HG03039 (cell line): Measurements from ENCODE around the gene CAPZA1.

ENCODE experiments used
- ATAC-seq: cut with Tn5 transposase; IDR thresholded peaks from one replicate; pipeline ENCODE4 v1.9.1; 2021; ENCODE audit warnings: mild to moderate bottlenecking, moderate library complexity; ENCODE audit not compliant: unreplicated experiment

Gene CAPZA1

DNA sequence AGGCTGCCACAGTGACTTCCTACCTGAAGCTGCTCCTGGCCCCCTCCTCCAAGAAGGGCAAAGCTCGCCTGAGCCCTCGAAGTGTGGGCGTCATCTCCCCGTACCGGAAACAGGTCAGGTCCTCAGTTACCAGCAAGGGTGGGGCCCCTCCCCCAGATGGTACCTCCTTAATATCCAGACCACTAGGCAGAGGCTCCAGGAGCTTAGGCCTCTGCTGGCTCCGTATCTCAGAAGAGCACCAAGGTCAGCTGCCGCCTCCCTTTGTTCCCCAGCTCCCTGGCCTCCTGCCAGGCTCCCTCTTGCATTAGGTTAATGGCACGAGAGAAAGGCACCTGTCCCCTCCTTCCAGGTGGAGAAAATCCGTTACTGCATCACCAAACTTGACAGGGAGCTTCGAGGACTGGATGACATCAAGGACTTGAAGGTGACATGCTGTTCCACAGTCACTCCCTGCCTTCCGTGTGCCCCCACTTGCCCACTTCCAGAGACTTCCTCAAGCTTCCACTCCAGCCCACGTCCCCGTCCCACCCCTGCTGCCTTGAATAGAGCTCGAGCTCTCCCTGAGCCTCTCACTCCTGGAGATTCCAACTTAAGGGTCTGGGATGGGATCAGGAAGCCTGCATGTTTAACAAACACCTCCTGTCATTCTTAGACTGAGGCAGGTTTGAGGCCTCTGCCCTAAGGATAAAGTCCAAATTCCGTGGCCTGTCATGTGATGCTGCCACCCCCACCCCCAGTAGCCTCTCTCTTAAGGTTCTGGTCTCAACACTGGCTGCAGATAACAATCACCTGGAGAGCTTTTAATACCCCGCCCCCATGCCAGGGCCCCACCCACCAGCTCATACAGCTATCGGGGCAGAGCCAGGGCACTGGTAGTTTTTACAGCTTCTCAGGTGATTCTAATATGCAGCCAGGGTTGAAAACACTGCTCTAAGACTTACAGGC is 79.0 kb downstream of the CAPZA1 start:
- ATAC-seq = no peak

DNA sequence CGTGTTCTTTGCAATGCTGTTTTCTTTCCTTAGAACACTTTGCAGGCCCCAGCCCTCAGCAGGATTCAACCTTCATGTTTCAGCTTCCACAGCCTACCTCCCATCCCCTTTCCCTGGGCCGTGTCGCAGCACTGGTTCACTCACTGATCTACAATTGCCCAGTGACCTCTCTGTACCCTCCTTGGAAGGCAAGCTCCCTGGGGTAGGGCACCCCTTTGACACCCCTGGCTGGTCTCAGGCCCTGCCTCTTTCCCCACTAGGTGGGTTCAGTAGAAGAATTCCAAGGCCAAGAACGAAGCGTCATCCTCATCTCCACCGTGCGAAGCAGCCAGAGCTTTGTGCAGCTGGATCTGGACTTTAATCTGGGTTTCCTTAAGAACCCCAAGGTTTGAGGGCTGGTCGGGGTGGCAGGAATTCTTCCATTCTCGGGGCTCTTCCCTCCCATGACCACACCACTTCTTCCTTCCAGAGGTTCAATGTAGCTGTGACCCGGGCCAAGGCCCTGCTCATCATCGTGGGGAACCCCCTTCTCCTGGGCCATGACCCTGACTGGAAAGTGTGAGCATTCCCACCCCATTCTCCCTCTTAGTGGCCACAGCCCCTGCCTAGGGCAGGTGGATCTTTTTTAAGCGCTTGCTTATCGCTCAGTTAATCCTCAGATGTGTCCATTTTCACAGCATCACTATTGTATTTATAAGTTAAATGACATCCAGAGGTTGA is 80.0 kb downstream of the CAPZA1 start:
- ATAC-seq = no peak

DNA sequence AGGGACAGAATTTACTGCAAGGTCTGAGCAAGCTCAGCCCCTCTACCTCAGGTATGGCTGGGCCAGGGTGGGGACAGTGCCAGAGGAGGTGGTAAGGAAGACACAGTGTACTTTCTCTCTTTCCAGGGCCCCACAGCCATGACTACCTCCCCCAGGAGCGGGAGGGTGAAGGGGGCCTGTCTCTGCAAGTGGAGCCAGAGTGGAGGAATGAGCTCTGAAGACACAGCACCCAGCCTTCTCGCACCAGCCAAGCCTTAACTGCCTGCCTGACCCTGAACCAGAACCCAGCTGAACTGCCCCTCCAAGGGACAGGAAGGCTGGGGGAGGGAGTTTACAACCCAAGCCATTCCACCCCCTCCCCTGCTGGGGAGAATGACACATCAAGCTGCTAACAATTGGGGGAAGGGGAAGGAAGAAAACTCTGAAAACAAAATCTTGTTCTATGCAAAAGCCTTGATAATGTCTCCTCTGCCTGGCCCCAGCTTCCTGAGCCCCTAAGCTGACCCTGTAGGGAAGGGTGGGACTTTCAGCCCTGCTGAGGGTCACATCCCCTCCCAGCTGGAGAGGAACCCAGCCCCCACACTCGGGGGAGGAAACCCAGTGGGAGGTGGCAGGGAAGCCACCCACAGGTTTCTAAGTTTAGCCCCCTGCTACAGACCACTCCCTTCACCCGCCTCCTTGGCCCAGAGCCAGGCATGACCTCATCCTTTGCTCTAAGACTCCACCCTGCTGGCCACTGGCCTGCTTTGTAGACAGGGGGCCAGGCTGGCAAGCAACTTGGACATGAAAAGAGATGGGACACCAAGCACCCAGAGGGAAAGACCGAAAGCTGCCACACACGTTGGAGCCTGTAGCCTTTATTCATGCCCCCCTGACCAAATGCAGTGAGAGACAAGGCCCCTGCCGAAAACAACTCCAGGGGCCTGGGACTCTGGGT is 80.9 kb downstream of the CAPZA1 start:
- no peak for ATAC-seq

DNA sequence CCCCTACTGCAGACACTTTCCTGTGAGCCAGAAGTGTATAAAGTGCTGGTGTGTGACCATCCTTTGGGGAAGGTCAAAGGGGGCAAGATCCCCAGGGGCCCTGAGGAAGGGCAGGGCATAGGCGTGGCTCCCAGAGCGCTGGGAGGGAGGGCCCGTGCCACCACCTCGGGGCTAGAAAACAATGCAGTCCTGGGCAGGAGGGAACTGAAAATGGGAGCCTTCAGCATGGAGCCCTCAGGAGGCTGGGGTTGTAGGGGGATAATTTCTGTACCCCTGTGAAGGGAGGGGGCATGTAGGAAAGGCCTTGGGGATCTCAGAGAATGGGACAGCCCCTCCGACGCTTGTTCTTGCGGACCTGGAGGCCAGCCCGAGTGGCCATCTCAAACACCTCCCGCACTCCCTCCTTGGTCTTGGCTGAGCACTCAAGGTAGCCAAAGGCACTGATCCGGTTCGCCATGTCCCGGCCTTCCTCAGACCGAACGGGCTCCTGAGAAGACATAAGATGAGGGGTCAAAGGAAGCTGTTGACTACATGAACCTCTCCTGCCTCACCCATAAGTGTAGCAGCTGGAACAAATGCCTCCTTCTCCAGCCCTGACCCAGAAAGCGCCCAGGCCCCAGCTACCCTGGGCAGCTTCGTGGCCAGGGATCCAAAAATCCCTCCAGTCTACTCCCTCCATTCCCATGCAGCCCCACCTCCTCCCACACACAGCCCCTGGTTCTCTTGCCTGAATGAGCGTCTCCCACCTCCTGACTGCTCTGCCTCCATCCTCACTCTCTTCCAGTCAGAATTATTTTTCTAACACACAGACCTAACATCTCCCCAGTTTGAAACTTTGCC is 81.8 kb downstream of the CAPZA1 start:
- ATAC-seq = no peak

DNA sequence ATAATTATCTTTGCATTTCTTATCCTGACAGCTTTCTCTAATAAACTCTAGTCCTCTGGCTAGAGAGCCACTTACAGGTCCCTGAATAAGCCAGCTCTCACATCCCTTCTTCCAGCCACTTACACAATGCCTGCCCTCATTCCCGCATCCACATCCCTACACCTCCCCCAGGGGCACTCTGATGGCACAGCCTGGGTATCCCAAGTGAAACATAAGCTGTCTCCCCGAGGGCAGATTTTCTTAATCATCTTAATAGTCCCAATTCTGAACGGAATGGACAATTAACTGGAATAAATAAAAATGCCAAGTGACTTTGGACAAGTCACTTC is 82.4 kb downstream of the CAPZA1 start:
- no peak for ATAC-seq

GRCh38 chr1:112702420-112703261 is 83.0 kb downstream of the CAPZA1 start:
- ATAC-seq = no peak

GRCh38 chr1:112703706-112704105 is 84.1 kb downstream of the CAPZA1 start:
- no peak for ATAC-seq

DNA sequence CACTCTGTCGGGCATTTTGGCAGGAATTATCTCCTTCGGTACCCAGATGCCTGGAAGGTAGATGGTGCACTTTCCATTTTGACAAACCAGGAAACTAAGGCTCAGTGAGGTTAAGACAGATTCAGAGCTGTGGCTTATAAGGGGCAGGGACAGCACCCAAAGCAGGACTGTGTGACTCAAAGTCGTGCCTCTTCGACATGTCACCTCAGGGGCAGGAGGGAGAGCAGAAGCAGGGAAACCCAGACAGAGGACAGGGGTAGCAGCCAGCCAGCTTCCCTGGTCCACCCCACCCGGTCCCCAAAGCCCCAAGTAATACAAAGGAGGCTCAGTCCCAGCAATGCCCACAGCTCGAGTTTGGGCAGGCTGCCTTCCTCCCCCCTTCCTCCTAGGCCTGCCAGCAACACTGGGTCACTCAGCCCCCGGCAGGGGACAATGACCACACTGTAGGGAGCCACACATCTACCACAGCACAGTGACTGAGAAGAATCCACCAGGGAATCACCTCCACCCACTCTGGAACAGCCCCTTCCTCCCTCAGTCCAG is 84.8 kb downstream of the CAPZA1 start:
- no peak for ATAC-seq

GRCh38 chr1:112704934-112705627 is 85.4 kb downstream of the CAPZA1 start:
- peak; percentile 48 for ATAC-seq

GRCh38 chr1:112706505-112707220 is 87.0 kb downstream of the CAPZA1 start, which contains the start of gene RHOC:
Gene RHOC, minus strand, starts transcription at chr1:112707127. Its CDS starts 3,328 bp downstream, at chr1:112703799.
- ATAC-seq = peak; percentile 51

GRCh38 chr1:112707221-112708001 is 87.8 kb downstream of the CAPZA1 start:
- peak; percentile 46 for ATAC-seq

- no peak for ATAC-seq
Measured at GRCh38 chr1:112708002-112708448, 88.4 kb downstream of the CAPZA1 start.

- no peak for ATAC-seq
Measured at GRCh38 chr1:112708489-112708888, 88.9 kb downstream of the CAPZA1 start.

DNA sequence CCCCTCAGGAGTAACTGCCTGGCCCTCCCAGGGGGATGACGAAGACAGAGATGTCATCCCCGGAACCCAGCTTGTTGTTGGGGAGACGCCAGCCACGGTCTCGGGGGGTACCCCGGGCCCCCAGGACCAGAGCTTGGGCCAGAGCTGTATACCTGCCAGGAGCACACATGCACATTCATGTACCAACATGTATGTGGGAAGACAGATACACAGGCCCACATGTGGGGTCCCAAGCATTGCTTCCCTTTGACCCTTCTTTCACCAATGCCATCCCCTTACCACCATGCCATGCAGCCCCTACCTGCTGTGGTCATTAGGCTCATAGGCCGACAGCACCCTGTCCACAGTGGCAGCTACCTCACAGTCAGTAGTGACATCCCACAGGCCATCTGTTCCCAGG is 90.5 kb downstream of the CAPZA1 start:
- no peak for ATAC-seq

DNA sequence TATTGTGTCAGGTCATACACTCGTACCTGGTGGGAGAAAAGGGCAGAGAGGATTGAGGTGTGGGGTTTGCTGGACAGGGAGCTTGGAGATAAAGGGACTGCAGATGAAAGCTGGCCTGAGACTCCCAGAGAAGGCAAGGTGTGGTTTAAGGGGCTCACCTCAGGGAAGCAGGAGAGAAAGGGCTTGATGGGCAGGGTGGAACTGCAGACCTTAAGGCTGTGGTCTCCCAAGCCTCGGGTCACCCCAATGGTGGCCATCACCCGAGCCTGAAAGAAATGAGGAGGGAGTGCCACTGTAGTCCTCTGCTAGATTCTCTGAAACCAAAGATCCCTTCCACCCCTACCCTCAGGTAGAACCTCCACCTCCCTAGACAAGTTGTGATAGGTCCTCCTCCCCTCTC is 91.0 kb downstream of the CAPZA1 start:
- ATAC-seq = no peak

- ATAC-seq = no peak
Measured at GRCh38 chr1:112711041-112711440, 91.4 kb downstream of the CAPZA1 start.

DNA sequence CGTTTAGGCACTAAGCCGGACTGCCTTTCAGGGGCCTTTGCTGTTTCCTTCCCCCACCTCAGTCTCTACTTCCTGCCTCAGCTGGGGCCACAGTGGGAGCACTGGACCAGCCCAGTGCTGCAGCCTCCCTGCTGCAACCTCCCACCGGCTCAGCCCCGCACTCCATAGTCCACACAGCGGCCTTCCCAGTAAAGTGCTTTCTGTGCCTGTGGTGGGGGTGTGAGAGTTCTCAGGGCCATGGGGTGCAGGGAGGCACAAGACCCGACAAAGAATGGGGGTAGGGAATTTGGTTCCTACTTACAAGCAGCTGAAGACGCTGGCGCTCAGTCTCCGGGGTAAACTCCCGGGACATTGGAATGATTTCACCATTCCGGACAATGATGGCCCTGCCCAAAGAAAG is 92.0 kb downstream of the CAPZA1 start:
- ATAC-seq = no peak
